ENCODE measurements around the gene TEX30. TPM values are rescaled to one million over a fixed set of nuclear protein-coding genes. Genes with fewer than 3 reads are reported as not detected.
A peak's percentile ranks its signal among the peaks of the same experiment; 100 is the strongest.

The TEX30 gene
- total and polyA plus RNA-seq, 2 donors (not counting 3 experiments of a cell fraction or from before 2014, with no cell fraction given): 12.5 to 19.8 TPM

DNA sequence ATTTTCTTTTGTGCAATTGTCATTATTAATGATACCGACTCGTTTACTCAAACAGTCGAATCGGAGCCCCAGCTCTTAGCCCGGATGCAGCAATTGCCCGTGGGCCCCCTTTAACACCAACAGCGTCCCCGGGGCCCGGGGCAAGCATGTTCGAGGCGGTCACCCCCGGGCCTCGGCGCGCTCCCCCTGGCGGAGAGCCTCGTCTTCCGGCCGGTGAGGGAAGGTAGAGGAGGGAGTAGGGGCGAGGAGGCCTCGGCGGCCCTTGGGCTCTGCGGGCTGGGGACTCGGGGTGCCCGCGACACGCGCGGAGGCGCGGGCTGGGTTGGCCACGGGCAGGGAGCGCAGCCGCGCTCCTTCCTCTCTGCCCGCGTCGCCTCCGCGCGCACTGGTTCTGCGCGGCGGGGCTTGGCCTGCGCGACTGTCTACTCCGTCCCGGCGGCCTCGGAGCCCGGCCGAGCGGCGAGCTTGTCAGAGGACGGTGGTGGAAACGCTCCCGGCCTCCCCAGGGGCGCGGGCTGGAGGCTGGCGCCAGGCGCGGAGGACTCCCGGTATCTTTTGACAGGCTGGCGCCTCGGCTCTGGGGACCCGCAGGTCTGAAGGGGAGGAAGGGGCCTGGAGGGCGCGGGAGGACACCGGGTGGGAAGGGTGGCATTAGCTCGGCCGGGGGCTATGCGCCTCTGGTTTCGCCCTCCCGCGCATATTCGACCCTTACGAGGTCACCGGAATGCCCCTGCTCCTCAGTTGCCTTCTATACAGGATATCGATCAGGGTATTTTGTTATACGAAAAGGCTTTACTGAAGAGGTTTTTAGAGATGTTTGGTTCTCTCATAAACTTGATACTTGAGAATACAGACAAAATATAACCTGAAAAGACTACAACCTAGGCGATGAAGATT is 26.8 kb upstream of the TEX30 start:
- Histone ChIP-seq H3K4me2 (ENCODE audit: insufficient read depth, low read length) (peak overlapping the region; percentile 84), H3K9ac (replicated peaks; ENCODE audit: extremely low read depth, insufficient read depth, low read length) (peak overlapping the region; percentile 74), H3K4me3 (replicated peaks in 1 of 3; ENCODE audit: insufficient read depth in 1 of 3, low read depth in 1 of 3, low read length in 3 of 3) (peak overlapping the region; percentile 47 to 71 (median 56)), H3K27ac (ENCODE audit: insufficient read depth, low read depth, low read length) (peak overlapping the region; percentile 41), H3K9me1 (replicated peaks; ENCODE audit: control insufficient read depth, extremely low read depth, insufficient read depth, low read length) (no peaks in the 10 kb centered on the region), H2AFZ (ENCODE audit: low read depth, low read length) (peak overlapping the region; percentile 63), H4K20me1 (replicated peaks; ENCODE audit: control insufficient read depth, extremely low read depth, insufficient read depth, low read length) (no peaks in the 10 kb centered on the region), H3K9me3 (replicated peaks; ENCODE audit: control insufficient read depth, insufficient read depth, low read length) (no peaks in the 10 kb centered on the region), H3K27me3 (ENCODE audit: control insufficient read depth in 2 of 2, insufficient read depth in 2 of 2, low read length in 2 of 2) (no peaks in the 10 kb centered on the region), H3K4me1 (ENCODE audit: control insufficient read depth, extremely low read depth, insufficient read depth, low read length) (peaks cover 18% of the 10 kb centered on the region), H3K36me3 (ENCODE audit: control insufficient read depth in 2 of 2, extremely low read depth in 1 of 2, insufficient read depth in 2 of 2, low read length in 2 of 2) (no peaks in the 10 kb centered on the region), H3K79me2 (ENCODE audit: control insufficient read depth, insufficient read depth, low read length) (peaks cover 17% of the 10 kb centered on the region)
- intact Hi-C loops (cut with micrococcal nuclease) (loop anchor here (1.0 kb wide), 6 partner anchors 27 to 220 kb away; partner anchors contain the start of genes TEX30 and TPP2), dilution Hi-C loops (cut with MboI; ENCODE audit: extremely low pct_ligation_motif_present, low sequenced_read_pairs) (no loop called here)
- DNase-seq (ENCODE audit: low read depth, low spot score) (peak; percentile 79), FAIRE-seq (peak; percentile 49)
- no TSS peak for BruUV-seq (replicated peaks)
- TF ChIP-seq, protein P1, sequence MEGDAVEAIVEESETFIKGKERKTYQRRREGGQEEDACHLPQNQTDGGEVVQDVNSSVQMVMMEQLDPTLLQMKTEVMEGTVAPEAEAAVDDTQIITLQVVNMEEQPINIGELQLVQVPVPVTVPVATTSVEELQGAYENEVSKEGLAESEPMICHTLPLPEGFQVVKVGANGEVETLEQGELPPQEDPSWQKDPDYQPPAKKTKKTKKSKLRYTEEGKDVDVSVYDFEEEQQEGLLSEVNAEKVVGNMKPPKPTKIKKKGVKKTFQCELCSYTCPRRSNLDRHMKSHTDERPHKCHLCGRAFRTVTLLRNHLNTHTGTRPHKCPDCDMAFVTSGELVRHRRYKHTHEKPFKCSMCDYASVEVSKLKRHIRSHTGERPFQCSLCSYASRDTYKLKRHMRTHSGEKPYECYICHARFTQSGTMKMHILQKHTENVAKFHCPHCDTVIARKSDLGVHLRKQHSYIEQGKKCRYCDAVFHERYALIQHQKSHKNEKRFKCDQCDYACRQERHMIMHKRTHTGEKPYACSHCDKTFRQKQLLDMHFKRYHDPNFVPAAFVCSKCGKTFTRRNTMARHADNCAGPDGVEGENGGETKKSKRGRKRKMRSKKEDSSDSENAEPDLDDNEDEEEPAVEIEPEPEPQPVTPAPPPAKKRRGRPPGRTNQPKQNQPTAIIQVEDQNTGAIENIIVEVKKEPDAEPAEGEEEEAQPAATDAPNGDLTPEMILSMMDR (IDR thresholded peaks at IDR 0.05; ENCODE audit: extremely low read depth in 1 of 2, insufficient read depth in 1 of 2, low read depth in 1 of 2, low read length in 2 of 2): peak; percentile 76 to 85
- TF ChIP-seq POLR2AphosphoS5 (IDR thresholded peaks at IDR 0.05; ENCODE audit: insufficient read depth, low read depth, low read length) (peak; percentile 21), GATA2 (IDR thresholded peaks at IDR 0.05; ENCODE audit: insufficient read depth, insufficient read length, low read depth, low read length) (no peak)
- CTCF ChIA-PET: interaction anchor here (0.6 to 3.5 kb wide), 27 partner anchors 8 to 244 kb away, joined by 3 to 37 read pairs (median 4); partner anchors contain the start of genes ERCC5, TEX30 and TPP2
- POLR2A ChIA-PET: interaction anchor here (0.7 kb wide), 1 partner anchor 27 kb away, joined by 3 read pairs; the partner anchor contains the start of gene TEX30

All from endothelial cell of umbilical vein (primary cell).